ENCODE measurements around the gene UBE3B. TPM values are rescaled to one million over a fixed set of nuclear protein-coding genes. Genes with fewer than 3 reads are reported as not detected.

Gene UBE3B
- total RNA-seq, 5 donors from 2014 or later (not counting 1 experiment from before 2014, with no cell fraction given), result 34.4 to 49.9 (median 43.5) TPM

DNA sequence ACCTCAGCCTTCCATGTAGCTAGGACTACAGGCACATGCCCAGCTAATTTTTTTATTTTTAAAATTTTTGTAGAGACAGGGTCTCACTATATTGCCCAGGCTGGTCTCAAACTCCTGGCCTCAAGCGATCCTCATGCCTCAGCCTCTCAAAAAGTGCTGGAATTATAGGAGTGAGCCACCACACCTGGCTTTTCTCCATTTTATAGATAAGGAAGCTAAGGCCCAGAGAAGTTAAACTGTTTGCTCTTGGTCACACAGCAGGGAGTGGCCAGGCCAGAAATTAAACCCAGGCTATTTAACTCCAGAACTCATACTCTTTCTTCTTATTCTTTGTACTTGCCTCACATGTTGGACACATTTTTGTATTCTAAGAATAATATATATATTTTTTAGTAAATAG, 16.5 kb downstream of the UBE3B start:
- Histone ChIP-seq H3K36me3 (ENCODE audit: control insufficient read depth in 2 of 2, extremely low read depth in 1 of 2, insufficient read depth in 1 of 2, low read length in 1 of 2) (peaks cover 15 to 63% of the 10 kb centered on the region in 2 donors), H3K27ac (ENCODE audit: low read length) (no peak overlapping the region), H3K27me3 (replicated peaks in 1 of 2; ENCODE audit: control insufficient read depth in 2 of 2, extremely low read depth in 1 of 2, insufficient read depth in 2 of 2, low read length in 1 of 2) (no peaks in the 10 kb centered on the region), H3K4me1 (ENCODE audit: control insufficient read depth in 1 of 2, extremely low read depth in 1 of 2, insufficient read depth in 2 of 2, low read length in 2 of 2) (no peaks in the 10 kb centered on the region), H3K4me3 (ENCODE audit: control insufficient read depth in 1 of 2, extremely low read depth in 1 of 2, low read length in 1 of 2) (no peak overlapping the region), H3K9me3 (no peaks in the 10 kb centered on the region)
- Mint-ChIP-seq H3K27me3 (no peaks in the 10 kb centered on the region), H3K27ac (no peak overlapping the region), H3K36me3 (peaks cover 68% of the 10 kb centered on the region), H3K4me1 (no peaks in the 10 kb centered on the region), H3K9me3 (no peaks in the 10 kb centered on the region), H3K4me3 (no peak overlapping the region)
- WGBS (ENCODE audit: insufficient coverage), result no CpG with 5 or more reads among the region's 1 CpG
- ATAC-seq (replicated peaks in 1 of 4) (no peak), DNase-seq (no peak)
- CTCF ChIA-PET, result no interaction called here
- POLR2A ChIA-PET, result no interaction called here

DNA sequence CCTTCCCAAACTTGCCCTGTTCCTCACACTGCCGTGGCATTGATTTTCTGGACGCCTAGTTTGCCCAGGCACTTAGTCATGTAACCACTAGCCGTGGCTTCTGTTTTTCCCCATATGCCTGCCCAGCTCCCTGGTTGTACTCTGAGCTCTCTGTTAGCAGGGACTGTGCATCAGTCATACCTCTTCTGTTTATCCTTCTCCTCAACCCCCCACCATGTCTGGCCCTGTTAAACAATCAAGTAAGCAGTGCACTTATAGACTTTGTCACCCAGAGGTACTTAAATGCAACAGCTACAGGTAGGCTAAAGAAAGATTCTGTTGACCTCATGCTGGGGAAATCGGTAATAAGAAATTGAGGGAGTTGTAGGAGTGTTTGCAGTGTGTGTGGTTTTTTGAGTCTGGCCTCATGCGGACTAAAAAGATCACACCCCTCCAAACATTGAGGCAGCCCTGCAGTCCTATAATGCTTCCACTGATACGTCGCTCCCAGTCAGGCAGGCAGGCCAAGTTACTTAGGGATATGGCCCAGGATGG, 17.0 kb downstream of the UBE3B start:
- DNase-seq (no peak), ATAC-seq (replicated peaks in 1 of 4) (no peak)
- Mint-ChIP-seq H3K36me3 (peaks cover 68% of the 10 kb centered on the region), H3K27me3 (no peaks in the 10 kb centered on the region), H3K4me1 (no peaks in the 10 kb centered on the region), H3K4me3 (no peak overlapping the region), H3K9me3 (no peaks in the 10 kb centered on the region), H3K27ac (no peak overlapping the region)
- peaks cover 13 to 63% of the 10 kb centered on the region in 2 donors for H3K36me3 ChIP-seq (ENCODE audit: control insufficient read depth in 2 of 2, extremely low read depth in 1 of 2, insufficient read depth in 1 of 2, low read length in 1 of 2)
- no peak overlapping the region for H3K27ac ChIP-seq (ENCODE audit: low read length)
- no peaks in the 10 kb centered on the region for H3K4me1 ChIP-seq (ENCODE audit: control insufficient read depth in 1 of 2, extremely low read depth in 1 of 2, insufficient read depth in 2 of 2, low read length in 2 of 2)
- ChIA-PET CTCF (no interaction called here), POLR2A (no interaction called here)
- no peaks in the 10 kb centered on the region for H3K27me3 ChIP-seq (replicated peaks in 1 of 2; ENCODE audit: control insufficient read depth in 2 of 2, extremely low read depth in 1 of 2, insufficient read depth in 2 of 2, low read length in 1 of 2)
- 90% methylated on average over 2 of the region's 7 CpGs for WGBS (ENCODE audit: insufficient coverage)
- no peaks in the 10 kb centered on the region for H3K9me3 ChIP-seq
- H3K4me3 ChIP-seq (ENCODE audit: control insufficient read depth in 1 of 2, extremely low read depth in 1 of 2, low read length in 1 of 2), result no peak overlapping the region

DNA sequence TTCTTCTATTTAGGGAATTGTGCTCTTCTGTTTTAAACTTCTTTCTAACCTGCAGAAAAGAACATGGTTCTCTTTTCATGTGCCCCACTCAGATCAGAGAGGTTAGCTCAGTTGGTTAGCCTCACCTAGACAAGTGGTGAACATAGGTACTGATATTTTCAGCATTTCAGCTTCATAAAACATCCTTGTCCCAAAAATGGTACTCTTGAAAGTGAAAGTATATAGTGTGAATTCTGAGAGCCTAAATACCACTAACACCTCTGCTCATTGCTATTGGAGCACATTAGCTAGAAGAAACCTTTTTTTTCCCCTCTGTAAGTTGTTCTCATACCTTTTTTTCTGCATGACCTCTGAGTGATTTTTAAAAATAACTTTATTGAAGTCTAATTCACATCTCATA, 17.6 kb downstream of the UBE3B start:
- no peak for ATAC-seq (replicated peaks in 1 of 4)
- no peaks in the 10 kb centered on the region for H3K4me1 Mint-ChIP-seq
- Histone ChIP-seq H3K4me1 (ENCODE audit: control insufficient read depth in 1 of 2, extremely low read depth in 1 of 2, insufficient read depth in 2 of 2, low read length in 2 of 2) (no peaks in the 10 kb centered on the region), H3K36me3 (ENCODE audit: control insufficient read depth in 2 of 2, extremely low read depth in 1 of 2, insufficient read depth in 1 of 2, low read length in 1 of 2) (peaks cover 7 to 63% of the 10 kb centered on the region in 2 donors), H3K27ac (ENCODE audit: low read length) (no peak overlapping the region), H3K27me3 (replicated peaks in 1 of 2; ENCODE audit: control insufficient read depth in 2 of 2, extremely low read depth in 1 of 2, insufficient read depth in 2 of 2, low read length in 1 of 2) (no peaks in the 10 kb centered on the region), H3K4me3 (ENCODE audit: control insufficient read depth in 1 of 2, extremely low read depth in 1 of 2, low read length in 1 of 2) (no peak overlapping the region), H3K9me3 (no peaks in the 10 kb centered on the region)
- DNase-seq, result no peak
- H3K4me3 Mint-ChIP-seq, result no peak overlapping the region
- ChIA-PET POLR2A (no interaction called here), CTCF (no interaction called here)
- no peaks in the 10 kb centered on the region for H3K27me3 Mint-ChIP-seq
- H3K27ac Mint-ChIP-seq, result no peak overlapping the region
- H3K36me3 Mint-ChIP-seq, result peaks cover 66% of the 10 kb centered on the region
- no peaks in the 10 kb centered on the region for H3K9me3 Mint-ChIP-seq

DNA sequence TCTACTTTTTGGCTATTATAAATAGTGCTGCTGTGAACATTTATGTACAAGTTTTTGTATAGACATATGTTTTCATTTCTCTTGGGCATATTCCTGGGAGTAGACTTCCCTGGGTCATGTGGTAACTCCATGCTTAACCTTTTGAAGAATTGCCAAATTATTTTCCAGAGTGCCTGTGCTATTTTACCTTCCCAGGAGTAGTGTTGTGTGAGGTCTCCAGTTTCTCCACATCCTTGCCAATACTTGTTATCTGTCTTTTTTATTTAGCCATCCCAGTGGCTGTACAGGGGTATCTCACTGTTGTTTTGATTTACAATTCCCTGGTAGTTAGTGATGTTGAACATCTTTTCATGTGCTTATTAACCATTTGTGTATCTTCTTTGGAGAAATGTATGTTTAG, 18.9 kb downstream of the UBE3B start:
- peaks cover 18 to 65% of the 10 kb centered on the region in 2 donors for H3K36me3 ChIP-seq (ENCODE audit: control insufficient read depth in 2 of 2, extremely low read depth in 1 of 2, insufficient read depth in 1 of 2, low read length in 1 of 2)
- Mint-ChIP-seq H3K9me3 (no peaks in the 10 kb centered on the region), H3K4me3 (no peak overlapping the region), H3K4me1 (no peaks in the 10 kb centered on the region), H3K27ac (no peak overlapping the region), H3K36me3 (peaks cover 69% of the 10 kb centered on the region), H3K27me3 (no peaks in the 10 kb centered on the region)
- H3K9me3 ChIP-seq, result no peaks in the 10 kb centered on the region
- DNase-seq, result no peak
- POLR2A ChIA-PET, result no interaction called here
- H3K27me3 ChIP-seq (replicated peaks in 1 of 2; ENCODE audit: control insufficient read depth in 2 of 2, extremely low read depth in 1 of 2, insufficient read depth in 2 of 2, low read length in 1 of 2), result no peaks in the 10 kb centered on the region
- H3K4me3 ChIP-seq (ENCODE audit: control insufficient read depth in 1 of 2, extremely low read depth in 1 of 2, low read length in 1 of 2), result no peak overlapping the region
- ATAC-seq (replicated peaks in 1 of 4), result no peak
- H3K4me1 ChIP-seq (ENCODE audit: control insufficient read depth in 1 of 2, extremely low read depth in 1 of 2, insufficient read depth in 2 of 2, low read length in 2 of 2), result no peaks in the 10 kb centered on the region
- H3K27ac ChIP-seq (ENCODE audit: low read length), result no peak overlapping the region
- CTCF ChIA-PET, result no interaction called here

DNA sequence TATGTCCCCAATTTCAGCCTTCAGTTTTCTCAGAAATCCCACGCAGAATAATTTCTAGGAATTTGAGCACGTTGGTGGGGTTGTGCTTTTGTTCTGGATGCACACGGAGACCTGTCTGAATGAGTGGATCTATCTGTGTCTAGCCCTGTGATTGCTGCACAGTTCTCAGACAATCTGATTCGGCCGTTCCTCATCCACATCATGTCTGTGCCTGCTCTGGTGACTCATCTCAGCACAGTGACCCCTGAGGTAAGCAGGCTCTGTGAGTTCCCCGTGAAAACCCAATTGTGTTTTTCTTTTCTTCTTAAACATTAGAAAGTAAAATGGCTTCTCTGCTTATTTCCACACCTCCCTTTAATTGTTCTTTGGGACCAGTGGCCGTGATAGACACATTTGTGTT, 20.2 kb downstream of the UBE3B start:
- Histone ChIP-seq H3K4me1 (ENCODE audit: control insufficient read depth in 1 of 2, extremely low read depth in 1 of 2, insufficient read depth in 2 of 2, low read length in 2 of 2) (no peaks in the 10 kb centered on the region), H3K36me3 (ENCODE audit: control insufficient read depth in 2 of 2, extremely low read depth in 1 of 2, insufficient read depth in 1 of 2, low read length in 1 of 2) (peaks cover 21 to 68% of the 10 kb centered on the region in 2 donors), H3K9me3 (no peaks in the 10 kb centered on the region), H3K4me3 (ENCODE audit: control insufficient read depth in 1 of 2, extremely low read depth in 1 of 2, low read length in 1 of 2) (no peak overlapping the region), H3K27me3 (replicated peaks in 1 of 2; ENCODE audit: control insufficient read depth in 2 of 2, extremely low read depth in 1 of 2, insufficient read depth in 2 of 2, low read length in 1 of 2) (no peaks in the 10 kb centered on the region), H3K27ac (ENCODE audit: low read length) (no peak overlapping the region)
- H3K4me1 Mint-ChIP-seq, result no peaks in the 10 kb centered on the region
- no peaks in the 10 kb centered on the region for H3K9me3 Mint-ChIP-seq
- ATAC-seq (replicated peaks in 1 of 4) (no peak), DNase-seq (no peak)
- H3K27ac Mint-ChIP-seq, result no peak overlapping the region
- peaks cover 74% of the 10 kb centered on the region for H3K36me3 Mint-ChIP-seq
- POLR2A ChIA-PET, result interaction anchor here in 1 of 2 donors (0.6 kb wide), 1 partner anchor 835 kb away, joined by 3 read pairs; no protein-coding TSS in a partner anchor
- CTCF ChIA-PET, result no interaction called here
- H3K4me3 Mint-ChIP-seq, result no peak overlapping the region
- no peaks in the 10 kb centered on the region for H3K27me3 Mint-ChIP-seq
- 88% methylated on average over 3 of the region's 7 CpGs for WGBS (ENCODE audit: insufficient coverage)

DNA sequence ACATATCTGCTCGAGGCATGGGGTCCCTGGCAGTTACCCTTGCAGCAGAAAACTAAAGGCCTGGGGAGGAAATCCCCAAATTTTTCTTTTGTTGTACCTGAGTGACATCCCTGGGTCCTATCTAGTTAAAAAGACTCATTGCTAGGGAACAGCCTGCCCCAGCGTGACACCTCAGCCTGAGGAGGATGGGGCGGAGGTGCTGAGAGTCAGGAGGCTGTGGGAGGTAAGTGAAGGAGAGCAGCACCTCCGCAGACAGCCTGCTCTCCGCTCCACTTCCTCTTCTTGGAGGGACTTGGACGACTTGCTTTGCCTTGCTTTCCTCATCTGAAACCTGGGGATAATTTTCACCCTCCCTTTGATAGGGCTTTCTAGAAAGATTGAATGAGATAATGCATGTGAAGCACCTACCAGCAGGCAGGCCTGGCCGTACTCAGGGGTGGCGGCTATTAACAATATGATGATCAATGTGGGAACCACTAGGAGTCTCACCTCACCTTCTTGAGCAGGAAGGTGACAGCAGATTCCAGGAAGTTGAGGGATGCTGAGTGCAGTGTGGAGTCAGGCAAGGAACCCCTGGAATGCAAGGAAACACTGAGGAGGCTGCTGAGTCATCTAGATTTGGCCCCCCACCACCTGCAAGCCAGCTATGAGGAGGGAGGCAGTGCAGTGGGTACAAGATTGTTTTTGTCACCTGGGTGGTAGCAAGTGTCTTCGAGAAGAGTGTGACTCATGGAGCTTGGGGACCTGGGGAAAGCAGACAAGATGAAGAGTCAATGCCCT, 23.2 kb downstream of the UBE3B start:
- DNase-seq, result no peak
- peaks cover 25 to 82% of the 10 kb centered on the region in 2 donors for H3K36me3 ChIP-seq (ENCODE audit: control insufficient read depth in 2 of 2, extremely low read depth in 1 of 2, insufficient read depth in 1 of 2, low read length in 1 of 2)

More for the DNA sequence above, 23.2 kb downstream of the UBE3B start:
- no peaks in the 10 kb centered on the region for H3K27me3 ChIP-seq (replicated peaks in 1 of 2; ENCODE audit: control insufficient read depth in 2 of 2, extremely low read depth in 1 of 2, insufficient read depth in 2 of 2, low read length in 1 of 2)
- Mint-ChIP-seq H3K27me3 (no peaks in the 10 kb centered on the region), H3K4me3 (no peak overlapping the region), H3K9me3 (no peaks in the 10 kb centered on the region), H3K36me3 (peaks cover 75% of the 10 kb centered on the region), H3K4me1 (no peaks in the 10 kb centered on the region), H3K27ac (no peak overlapping the region)
- 94% methylated on average over 8 of the region's 9 CpGs for WGBS (ENCODE audit: insufficient coverage)
- no peaks in the 10 kb centered on the region for H3K9me3 ChIP-seq
- no peak for ATAC-seq (replicated peaks in 1 of 4)
- no peaks in the 10 kb centered on the region for H3K4me1 ChIP-seq (ENCODE audit: control insufficient read depth in 1 of 2, extremely low read depth in 1 of 2, insufficient read depth in 2 of 2, low read length in 2 of 2)
- ChIA-PET POLR2A (interaction anchor here in 1 of 2 donors (0.5 kb wide), 1 partner anchor 240 kb away, joined by 4 read pairs; no protein-coding TSS in a partner anchor), CTCF (no interaction called here)
- no peak overlapping the region for H3K27ac ChIP-seq (ENCODE audit: low read length)
- no peak overlapping the region for H3K4me3 ChIP-seq (ENCODE audit: control insufficient read depth in 1 of 2, extremely low read depth in 1 of 2, low read length in 1 of 2)
